ENCODE measurements around the gene IMMP2L. TPM values are rescaled to one million over a fixed set of nuclear protein-coding genes. Genes with fewer than 3 reads are reported as not detected.
A peak's percentile ranks its signal among the peaks of the same experiment; 100 is the strongest.

Gene IMMP2L
- total and polyA plus RNA-seq, 2 of the 13 experiments (the other 11 are each of a cell fraction or from before 2014, with no cell fraction given), result 7.8 to 16.9 TPM

GRCh38 chr7:110797656-110798055 lies 764.6 kb downstream of the IMMP2L start:
- no peaks in the 10 kb centered on the region for H3K27me3 ChIP-seq (ENCODE audit: control insufficient read depth in 1 of 2, insufficient read depth in 2 of 2, low read length in 2 of 2)
- TF ChIP-seq REXO4 (CRISPR knock-in tag; IDR thresholded peaks at IDR 0.05; ENCODE audit: borderline replicate concordance) (no peak), TGIF2 (CRISPR knock-in tag; IDR thresholded peaks at IDR 0.05) (no peak), ZNF724P (CRISPR knock-in tag; IDR thresholded peaks at IDR 0.05; ENCODE audit: borderline replicate concordance) (no peak), NONO (IDR thresholded peaks at IDR 0.05) (no peak), NONO (CRISPR knock-in tag; conservative IDR thresholded peaks at IDR 0.05) (no peak), ZNF879 (CRISPR knock-in tag; IDR thresholded peaks at IDR 0.05) (no peak), KMT2A (CRISPR knock-in tag; IDR thresholded peaks at IDR 0.05) (no peak), DRAP1 (CRISPR knock-in tag; IDR thresholded peaks at IDR 0.05) (no peak), MYC (CRISPR knock-in tag; IDR thresholded peaks at IDR 0.05; ENCODE audit: borderline replicate concordance) (no peak), MAFF (IDR thresholded peaks at IDR 0.05; ENCODE audit: low read depth, low read length) (peak; percentile 73), RBM22 (optimal IDR thresholded peaks at IDR 0.05; ENCODE audit: low read length) (no peak), MAFK (conservative IDR thresholded peaks at IDR 0.05 in 1 of 2, IDR thresholded peaks at IDR 0.05 in 1 of 2; ENCODE audit: low read length in 2 of 2) (peak; percentile 55 to 78; a peak in 3 of 4 replicates)
- H3K27ac ChIP-seq (ENCODE audit: extremely low read length, insufficient read depth, low read length), result no peak overlapping the region
- no peak for FAIRE-seq
- H3K9me3 ChIP-seq (ENCODE audit: low read length), result no peaks in the 10 kb centered on the region
- 48% methylated on average over 2 of the region's 2 CpGs for WGBS (ENCODE audit: low lambda C conversion rate)
- POLR2A ChIA-PET, result no interaction called here
- intact Hi-C loops (cut with micrococcal nuclease; ENCODE audit: unreplicated experiment), result no loop called here
- no peak overlapping the region for H3K9ac ChIP-seq (ENCODE audit: insufficient read depth, low read depth, low read length)
- no peaks in the 10 kb centered on the region for H3K79me2 ChIP-seq (ENCODE audit: insufficient read depth, low read length)
- no peaks in the 10 kb centered on the region for H3K36me3 ChIP-seq (replicated peaks in 1 of 2; ENCODE audit: control insufficient read depth in 1 of 2, insufficient read depth in 2 of 2, low read length in 2 of 2)
- no peaks in the 10 kb centered on the region for H4K20me1 ChIP-seq (ENCODE audit: insufficient read depth, low read length)
- CTCF ChIA-PET (ENCODE audit: low intra/inter-chr PET ratio, low total read pairs), result no interaction called here
- no peaks in the 10 kb centered on the region for H3K4me1 ChIP-seq (ENCODE audit: insufficient read depth, low read length)
- H2AFZ ChIP-seq (ENCODE audit: low read length), result no peak overlapping the region
- H3K4me3 ChIP-seq (replicated peaks in 1 of 3; ENCODE audit: insufficient read depth in 1 of 3, low read depth in 2 of 3, low read length in 3 of 3), result no peak overlapping the region
- ATAC-seq, result no peak
- in situ Hi-C loops (cut with HindIII; ENCODE audit: extremely low pct_ligation_motif_present, low pct_unique_long_range_greater_than_20kb), result no loop called here
- no peak overlapping the region for H3K4me2 ChIP-seq (ENCODE audit: low read depth, low read length)
- no peak for DNase-seq (ENCODE audit: low spot score)
- no TSS peak for BruUV-seq (replicated peaks)

Measured in HepG2 (cell line).